Measurements from ENCODE around the gene CACHD1.
A peak's percentile ranks its signal among the peaks of the same experiment; 100 is the strongest.

The CACHD1 gene

DNA sequence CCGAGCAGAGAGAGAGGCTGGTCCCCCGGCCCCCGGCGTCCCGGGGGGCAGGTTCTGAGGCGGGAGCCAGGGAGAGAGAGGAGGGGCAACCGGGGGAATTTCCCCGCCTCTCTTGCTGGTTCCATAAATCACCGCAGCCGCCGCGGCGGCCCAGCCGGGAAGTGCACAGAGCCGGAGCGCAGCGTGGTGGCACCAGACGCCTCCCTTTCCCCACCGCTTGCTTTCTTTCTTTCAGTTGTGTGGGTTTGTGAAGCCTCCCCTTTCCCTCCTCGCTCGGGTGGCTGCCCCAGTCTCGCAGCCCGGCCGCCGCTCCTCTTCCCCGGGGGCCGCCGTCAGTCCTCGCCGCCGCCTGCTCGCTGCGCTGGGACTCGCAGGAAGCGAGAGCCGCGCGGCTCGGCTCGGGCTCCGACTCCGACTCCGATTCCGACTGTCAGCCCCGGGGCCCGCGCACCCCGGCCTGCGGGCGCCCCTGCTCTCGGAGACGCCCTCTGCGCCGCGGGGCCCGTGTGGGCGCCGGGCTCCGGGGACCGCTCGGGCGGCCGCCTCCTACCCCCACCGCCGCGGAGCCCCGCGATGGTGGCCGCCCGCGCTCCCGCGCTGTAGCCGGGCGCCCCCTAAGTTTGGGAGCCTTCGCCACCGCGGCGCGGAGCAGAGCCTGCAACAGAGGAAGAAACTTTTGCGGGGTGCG, at the start of gene CACHD1:
TSS of gene CACHD1 (plus strand) at position 153 of the 688 bp plus-strand sequence. CDS start 616 bp downstream, outside the sequence.
- DNase-seq (ENCODE audit: low read depth, low spot score), result peak; percentile 90

DNA sequence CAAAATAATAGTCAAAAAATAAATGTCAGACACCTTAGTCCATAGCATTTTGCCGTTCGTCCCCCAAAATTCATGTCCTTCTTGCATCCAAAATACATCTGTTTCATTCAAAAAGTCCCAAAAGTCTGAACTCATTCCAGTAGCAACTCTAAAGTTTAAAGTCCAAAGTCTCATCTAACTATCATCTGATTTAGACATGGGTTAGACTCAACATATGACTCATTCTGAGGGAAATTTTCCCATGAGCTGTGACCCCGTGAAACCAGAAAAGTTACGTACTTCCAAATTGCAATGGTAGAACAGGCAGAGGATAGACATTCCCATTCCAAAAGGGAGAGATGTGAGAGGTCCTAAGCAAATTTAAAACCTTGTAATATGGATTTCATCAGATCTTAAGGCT, 48.6 kb upstream of the CACHD1 start:
- no peak for DNase-seq (ENCODE audit: low read depth, low spot score)

DNA sequence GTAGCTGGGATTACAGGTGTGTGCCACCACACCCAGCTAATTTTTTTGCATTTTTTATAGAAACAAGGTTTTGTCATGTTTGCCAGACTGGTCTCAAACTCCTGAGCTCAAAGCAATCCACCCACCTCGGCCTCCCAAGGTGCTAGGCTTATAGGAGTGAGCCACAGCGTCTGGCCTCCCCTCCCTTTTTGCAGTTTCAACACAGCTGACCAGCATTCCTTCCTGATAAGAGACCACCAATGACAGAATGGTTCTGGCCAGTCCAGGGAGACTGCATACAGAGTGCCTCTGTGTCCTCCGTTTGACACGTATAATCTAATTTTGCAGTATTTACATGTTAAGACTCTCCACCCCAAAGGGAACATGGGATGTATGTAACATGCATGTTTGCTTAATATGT, 46.4 kb upstream of the CACHD1 start:
- DNase-seq (ENCODE audit: low read depth, low spot score), result peak; percentile 12

DNA sequence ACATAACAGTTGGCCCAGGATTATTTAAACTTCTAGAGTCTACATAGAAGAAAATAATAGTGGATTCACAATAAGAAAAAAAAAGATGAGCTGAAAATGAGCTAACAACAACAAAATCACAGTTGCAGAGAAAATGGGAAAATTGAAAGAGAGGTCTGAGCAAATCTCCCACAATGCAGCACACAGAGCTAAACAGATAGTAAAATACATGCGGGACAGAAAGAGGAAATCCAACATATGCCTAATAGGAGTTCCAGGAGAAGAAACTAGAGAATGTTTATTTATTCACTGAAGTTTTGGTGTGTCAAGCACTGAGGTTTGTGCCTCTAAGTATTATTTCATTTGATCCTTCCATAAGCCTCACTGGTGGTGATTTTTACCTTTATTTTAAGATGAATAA, 45.5 kb upstream of the CACHD1 start:
- DNase-seq (ENCODE audit: low read depth, low spot score), result no peak

DNA sequence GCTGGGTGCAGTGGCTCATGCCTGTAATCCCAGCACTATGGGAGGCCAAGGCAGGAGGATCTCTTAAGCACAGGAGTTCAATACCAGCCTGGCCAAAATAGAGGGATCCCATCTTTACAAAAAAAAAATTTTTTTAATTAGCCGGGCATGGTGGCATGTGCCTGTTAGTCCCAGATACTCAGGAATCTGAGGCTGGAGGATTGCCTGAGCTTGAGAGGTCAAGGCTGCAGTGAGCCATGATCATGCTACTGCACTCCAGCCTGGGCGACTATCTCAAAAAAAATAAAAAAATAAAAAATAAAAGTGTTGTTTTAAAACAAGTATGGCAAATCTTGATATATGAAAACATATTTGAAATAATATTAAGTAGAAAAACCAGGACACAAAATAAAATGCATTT, 44.4 kb upstream of the CACHD1 start:
- DNase-seq (ENCODE audit: low read depth, low spot score), result no peak

DNA sequence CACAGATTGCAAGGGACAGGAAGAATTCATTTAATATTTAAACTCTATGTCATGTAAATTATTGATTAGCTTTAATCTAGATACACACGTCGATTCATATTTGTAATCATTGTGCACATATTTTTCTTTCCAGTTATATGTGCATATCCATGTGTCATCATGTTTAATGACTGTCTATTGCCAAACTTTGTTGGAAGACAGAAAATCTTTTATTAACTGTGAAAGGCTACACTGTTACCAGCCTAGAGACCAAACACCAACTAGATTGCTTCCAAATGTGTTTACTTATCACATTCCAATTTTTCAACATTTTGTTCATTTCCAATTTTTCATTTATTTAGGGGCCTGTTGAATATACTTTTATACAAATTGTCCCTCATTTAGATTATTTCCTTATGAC, 43.2 kb upstream of the CACHD1 start:
- no peak for DNase-seq (ENCODE audit: low read depth, low spot score)

DNA sequence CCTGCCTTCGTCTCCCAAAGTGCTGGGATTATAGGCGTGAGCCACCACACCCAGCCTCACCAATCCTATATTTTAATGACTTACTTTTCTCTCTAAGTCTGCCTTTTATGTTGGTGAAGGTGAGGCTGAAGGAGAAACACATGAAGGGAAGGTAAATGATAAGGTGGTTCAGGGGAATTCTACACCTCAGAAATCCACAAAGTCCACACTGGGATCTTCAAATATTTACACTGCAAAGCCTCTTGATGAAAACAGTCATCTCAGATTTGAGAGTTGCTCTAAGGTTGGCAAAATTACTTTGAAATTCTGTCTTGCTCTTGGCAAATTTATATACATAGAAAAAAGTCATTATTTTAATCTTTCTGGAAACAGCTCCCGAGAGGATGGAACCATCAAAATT, 42.0 kb upstream of the CACHD1 start:
- no peak for DNase-seq (ENCODE audit: low read depth, low spot score)

DNA sequence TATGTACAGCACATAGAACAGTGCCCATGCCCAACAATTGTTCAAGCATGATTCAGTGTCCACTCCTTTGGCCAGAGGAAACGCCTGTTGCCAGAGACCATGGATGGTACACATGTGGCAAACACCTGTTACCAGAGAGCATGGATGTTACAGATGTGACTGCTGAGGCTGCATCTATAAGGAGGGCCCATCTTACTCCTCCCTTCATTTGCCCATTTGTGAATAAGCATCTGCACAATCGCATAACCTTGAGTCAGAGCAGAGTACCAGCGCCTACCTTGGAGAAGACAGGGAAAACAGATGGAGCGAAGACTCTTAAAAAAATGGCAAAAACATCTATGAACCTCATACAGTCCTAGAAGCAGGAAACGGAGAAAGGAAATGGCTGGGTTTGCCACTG, 36.6 kb upstream of the CACHD1 start:
- no peak for DNase-seq (ENCODE audit: low read depth, low spot score)

DNA sequence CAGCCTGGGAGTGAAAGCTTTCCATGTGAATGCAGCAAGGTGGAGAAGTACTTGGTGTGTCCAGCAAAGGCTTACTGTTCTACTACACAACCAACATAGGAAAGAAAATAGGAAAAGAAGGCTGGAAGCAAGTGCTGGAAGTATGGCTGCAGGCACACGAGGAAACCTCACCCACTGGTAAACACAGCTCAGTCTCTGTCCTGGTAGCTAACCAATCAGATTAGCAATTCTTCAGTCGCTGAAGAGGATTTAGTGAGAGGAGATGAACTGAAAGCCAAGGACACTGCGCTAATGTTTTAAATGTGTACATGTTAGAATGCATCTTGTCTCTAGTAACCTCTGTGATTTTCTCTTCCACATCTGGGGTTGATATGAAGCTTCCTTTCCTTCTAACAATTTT, 36.2 kb upstream of the CACHD1 start:
- no peak for DNase-seq (ENCODE audit: low read depth, low spot score)

DNA sequence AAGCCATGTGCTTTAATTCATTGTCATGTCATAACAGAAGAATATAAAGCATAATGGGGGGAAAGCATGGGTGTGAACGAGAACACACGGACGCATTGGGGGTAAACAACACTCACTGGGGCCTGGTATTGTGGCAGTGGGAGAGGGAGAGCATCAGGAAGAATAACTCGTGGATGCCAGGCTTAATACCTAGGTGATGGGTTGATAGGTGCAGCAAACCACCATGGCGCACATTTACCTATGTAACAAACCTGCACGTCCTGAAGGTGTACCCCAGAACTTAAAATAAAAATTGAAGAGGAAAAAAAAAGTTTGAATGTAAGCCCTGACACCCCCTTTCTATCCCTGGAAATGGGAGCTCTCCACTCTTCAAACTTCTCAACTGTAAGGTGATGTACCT, 34.9 kb upstream of the CACHD1 start:
- DNase-seq (ENCODE audit: low read depth, low spot score), result no peak

DNA sequence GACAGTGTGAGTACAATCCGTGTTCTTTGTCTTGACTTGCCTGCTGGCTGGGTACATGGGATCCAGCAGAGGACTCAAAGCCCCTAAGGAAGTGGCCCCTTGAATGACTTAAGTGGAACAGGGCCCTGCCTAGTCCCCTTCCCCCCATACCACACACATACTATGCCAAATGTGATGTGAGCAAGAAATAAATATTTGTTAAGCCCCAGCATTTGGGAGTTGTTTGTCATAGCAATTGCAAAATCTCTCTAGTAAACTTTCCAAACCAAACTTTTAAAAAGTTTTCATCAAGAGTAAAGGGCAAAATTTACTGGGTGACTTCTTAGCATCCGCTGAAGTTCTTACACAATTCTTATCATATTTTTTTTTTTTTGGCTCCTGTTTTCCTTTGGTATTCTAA, 32.5 kb upstream of the CACHD1 start:
- DNase-seq (ENCODE audit: low read depth, low spot score), result no peak

DNA sequence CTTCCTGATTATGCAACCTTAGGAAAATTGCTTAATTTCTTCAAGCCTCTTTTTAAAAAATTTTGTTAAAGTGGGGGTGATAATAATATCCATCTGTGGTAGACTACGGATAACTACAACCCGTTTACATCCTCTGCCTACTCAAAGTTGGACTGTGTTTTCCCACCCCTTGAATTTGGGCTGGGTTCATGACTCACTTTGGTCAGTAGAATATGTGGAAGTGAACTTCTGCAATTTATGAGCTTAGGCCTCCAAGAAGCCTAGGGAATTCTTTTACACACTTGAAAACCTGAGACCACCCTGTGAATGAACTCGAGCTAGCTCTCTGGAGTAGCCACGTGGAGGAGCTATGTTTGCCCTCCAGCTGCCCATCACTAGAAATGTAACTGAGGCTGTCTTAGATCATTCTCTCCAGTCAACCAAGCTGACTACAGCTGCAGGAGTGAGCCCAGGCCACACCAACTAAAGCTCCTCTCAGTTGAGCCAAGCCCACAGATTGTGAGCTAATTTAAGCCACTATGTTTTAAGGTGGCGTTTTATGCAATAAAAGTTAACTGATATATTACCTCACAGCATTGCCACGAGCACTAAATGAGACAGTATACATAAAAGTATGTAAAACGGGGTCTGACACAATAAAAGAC, 29.6 kb upstream of the CACHD1 start:
- no peak for DNase-seq (ENCODE audit: low read depth, low spot score)

DNA sequence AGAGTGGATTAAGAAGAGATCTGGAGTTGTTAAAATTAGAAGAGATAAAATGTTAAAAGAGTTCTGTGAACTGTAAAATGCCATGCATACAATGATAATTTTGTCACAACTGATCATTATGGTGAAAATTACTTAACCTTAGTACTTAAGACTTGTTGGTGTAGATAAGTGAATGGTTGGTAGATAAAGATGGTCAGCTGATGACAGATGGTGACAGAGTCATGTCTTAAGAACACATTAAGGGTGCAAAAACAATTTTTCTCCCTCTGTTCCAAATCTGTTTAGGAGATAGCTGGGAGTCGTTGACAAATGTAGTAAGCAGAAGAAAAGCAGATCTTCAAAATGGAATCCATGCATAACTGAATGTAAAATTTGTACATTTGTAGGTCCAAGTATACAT, 18.5 kb upstream of the CACHD1 start:
- no peak for DNase-seq (ENCODE audit: low read depth, low spot score)

DNA sequence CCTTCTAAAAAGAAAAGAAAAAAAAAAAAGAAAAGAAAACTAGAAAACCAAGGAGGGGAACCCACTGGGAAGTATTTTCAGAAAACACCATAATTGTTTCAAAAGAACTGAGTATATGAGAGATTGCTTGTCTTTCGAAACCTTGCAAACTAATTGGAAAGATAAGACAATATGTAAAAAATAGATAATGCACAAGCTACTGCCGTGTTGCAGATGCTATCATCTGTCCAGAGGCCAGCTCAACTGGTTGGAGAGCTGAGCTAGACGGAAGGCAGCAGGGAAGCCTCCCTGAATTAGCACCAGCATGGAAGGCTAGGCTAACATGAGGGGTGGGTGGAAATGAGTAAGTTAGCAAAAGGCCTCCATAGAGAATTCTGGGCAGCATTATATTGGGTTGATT, 16.2 kb upstream of the CACHD1 start:
- DNase-seq (ENCODE audit: low read depth, low spot score), result no peak

DNA sequence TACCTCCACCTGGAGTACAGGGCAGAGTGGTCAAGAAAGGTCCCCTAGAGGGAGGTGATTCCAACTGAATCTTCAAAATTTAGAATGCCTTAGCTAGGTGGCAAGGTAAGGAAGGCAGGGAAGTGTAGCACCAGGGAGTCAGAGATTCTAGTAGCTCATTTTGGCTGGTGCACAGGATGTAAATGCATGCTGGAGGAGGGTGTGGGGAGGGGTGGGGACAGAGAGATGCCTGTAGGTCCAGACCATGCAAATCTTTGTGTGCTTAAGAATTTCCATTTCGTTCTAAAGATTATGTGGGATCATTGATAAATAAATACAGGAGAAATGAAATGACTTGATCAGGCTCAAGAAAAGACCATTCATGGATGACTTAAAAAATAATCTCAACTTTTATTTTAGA, 11.0 kb upstream of the CACHD1 start:
- DNase-seq (ENCODE audit: low read depth, low spot score), result no peak

DNA sequence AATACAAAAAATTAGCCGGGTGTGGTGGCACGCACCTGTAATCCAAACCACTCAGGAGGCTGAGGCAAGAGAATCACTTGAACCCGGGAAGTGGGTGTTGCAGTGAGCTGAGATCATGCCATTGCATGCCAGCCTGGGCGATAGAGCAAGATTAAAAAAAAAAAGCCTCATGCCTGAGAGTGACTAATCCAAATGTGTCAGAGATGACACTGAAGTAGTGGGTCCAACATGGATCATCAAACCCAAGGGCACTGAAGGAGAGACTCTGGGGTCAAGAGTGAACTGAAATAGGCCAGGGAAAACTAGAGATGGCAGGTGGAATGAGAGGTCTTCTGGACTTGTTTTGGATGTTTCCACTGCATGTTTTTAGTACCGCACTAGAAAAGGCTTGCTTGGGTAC, 10.2 kb upstream of the CACHD1 start:
- DNase-seq (ENCODE audit: low read depth, low spot score), result no peak

DNA sequence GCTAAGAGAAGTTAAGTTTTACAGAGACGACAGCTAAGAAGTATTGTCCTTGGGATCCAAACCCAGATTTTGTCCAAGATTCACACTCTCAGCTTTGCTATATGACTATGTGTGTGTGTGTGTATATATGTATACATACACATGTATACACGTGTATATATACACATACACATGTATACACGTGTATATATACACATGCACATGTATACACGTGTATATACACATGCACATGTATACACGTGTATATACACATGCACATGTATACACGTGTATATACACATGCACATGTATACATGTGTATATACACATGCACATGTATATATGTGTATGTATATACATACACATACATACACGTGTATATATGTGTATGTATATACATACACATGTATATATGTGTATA, 3.9 kb upstream of the CACHD1 start:
- no peak for DNase-seq (ENCODE audit: low read depth, low spot score)

DNA sequence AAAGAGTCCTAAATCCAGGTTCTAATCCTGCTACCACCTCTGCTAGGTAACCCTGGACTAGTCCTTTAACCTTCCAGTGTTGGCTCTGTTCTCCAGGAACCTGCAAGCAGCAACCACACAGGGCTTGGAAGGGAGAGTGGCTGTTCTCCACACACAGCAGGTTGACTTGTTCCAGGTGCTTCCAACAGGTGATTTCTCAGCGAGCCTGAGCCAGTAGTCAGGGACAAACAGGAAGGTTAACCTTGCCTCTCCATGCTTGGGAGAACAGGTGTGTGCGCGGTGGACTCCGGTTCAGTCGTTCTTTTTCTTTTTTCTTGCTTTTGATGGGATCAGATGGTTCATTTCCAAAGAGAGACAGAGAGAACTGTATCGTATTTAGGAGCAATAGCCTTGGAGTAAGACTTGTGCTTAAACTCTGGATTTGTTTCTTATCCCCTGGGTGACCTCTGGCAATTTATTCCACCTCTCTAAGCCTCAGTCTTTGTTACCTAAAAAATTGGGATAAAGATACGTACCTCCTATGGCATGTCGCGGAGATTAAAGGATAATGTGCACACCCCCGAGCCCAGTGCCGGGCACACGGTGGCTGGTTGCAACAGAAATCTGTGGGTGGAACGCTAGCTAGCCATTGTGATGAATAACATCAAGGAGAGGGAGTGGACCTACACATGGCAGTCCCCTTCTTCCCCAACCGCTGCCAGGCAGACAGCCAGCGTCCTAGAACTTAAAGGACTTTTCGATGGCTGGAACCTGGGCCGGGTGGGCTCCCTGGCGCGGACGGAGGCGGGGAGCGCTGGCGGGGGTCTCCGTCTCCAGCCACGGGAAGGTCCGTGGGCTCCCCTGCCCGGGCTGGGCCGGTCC, 583 bp upstream of the CACHD1 start:
- DNase-seq (ENCODE audit: low read depth, low spot score), result no peak

DNA sequence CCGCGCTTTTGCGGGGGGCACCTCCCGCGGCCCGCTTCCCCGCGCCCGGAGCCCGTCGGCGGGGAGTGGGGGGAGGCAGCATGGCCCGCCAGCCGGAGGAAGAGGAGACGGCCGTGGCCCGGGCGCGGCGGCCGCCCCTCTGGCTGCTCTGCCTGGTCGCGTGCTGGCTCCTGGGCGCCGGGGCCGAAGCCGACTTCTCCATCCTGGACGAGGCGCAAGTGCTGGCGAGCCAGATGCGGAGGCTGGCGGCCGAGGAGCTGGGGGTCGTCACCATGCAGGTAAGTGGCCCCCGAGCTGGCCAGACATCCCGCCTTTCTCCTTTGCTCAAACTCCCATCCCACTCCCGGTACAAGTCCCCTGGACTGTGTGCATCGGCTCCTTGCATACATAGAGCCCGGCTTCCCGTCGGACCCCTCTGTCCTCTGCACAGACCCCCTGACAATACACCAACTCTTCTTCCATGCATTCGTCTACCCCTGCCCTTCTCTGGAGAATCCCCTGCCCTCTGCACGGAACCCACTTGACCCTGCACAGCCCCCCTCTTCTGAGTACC, 812 bp downstream of the CACHD1 start:
- peak; percentile 59 for DNase-seq (ENCODE audit: low read depth, low spot score)

DNA sequence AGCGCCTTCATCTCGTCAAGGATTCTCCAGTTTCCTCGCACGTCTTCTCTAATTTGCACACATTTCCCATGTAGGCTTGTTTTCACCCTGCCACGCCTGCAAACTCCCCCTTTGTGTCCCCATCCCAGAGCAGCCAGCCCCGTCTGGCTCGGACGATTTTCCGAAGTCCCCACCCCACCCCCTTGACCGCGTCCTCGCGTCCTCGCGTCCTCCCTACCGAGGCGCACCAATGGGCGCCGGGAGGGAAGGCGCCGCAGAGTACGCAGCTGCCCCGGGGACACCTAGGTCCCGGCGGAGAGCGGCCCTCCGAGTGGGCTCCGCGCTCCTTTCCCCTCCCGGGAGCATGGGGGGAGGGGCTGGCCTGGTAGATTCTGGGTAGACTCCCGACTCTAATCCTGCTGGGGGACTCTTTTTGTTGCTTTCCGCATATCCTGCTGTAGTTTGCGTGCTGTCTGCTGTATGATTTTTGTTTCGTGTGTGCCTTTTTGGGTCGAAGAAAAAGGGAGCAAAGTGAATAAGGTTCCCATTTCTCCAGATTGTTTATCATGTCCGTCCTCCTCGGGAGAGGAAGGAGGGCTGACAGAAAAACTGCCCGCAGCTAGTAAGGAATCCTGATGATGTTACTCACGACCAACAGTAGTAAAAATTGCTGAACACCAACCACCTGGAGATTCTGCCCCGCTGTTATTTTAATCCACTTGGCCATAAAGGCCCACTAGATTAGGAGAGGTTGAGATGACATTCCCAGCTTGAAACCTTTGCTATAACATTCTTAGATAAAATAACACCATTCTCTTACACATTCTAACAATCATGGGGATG, 1.5 kb downstream of the CACHD1 start:
- peak; percentile 65 for DNase-seq (ENCODE audit: low read depth, low spot score)

DNA sequence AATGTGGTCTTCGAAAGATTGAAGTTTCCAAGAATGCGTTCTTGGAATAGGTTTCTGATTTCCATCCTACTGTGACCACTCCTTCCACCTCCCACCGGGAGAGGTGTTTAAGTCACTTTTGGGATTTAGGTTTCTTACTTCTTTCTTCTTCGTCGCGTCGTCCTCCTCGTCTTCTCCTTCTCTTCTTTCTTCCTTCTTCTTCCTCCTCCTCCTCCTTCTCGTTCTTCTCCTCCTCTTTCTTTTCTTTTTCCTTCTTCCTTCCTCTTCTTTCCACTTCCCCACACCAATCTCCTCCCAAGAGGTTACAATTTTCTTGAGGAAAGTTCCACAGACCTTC, 2.1 kb downstream of the CACHD1 start:
- no peak for DNase-seq (ENCODE audit: low read depth, low spot score)

DNA sequence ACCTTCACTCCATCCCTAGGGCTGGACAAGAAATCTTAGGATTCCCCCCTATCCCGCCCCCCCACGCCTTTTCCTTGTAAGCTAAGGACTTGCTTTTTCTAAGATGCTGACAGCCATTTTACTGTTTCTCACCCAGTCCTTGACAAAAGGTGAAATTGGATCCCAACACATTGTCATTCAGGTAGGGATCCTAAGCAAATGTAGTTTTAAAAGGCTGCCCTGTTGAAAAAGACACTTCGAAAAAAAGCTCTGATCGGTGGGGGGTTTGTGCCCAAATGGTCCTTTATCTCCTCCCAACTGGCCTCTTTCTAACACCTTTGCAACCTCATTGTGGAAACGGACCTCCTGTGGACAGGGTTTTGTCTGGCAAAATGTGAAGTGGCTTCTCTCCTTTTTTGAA, 2.9 kb downstream of the CACHD1 start:
- peak; percentile 94 for DNase-seq (ENCODE audit: low read depth, low spot score)
